Gastrocnemius medialis (tissue), 4 donors: Measurements from ENCODE around the gene NAXE. TPM values are rescaled to one million over a fixed set of nuclear protein-coding genes. Genes with fewer than 3 reads are reported as not detected.
"Not testable (repeated sequence)": the region's sequence is repeated elsewhere in the genome, so short reads cannot be mapped to it uniquely, and the experiment has no call there.

Source experiments
- ATAC-seq, 2 donors: fragments of 150-250 bp; one replicate each; pipeline ENCODE4 v1.9.1; 2016
- DNase-seq, 2 donors: peaks; one replicate each; pipeline ENCODE4 v3.0.0-alpha.2; 2019
- H3K27ac ChIP-seq, 4 donors: fragments of 200-600 bp; sonication (generic); 1 replicate in 1 of 4; 2 replicates in 3 of 4; pipeline ENCODE4 v1.5.1; 2016 to 2018; ENCODE audit warnings: mild to moderate bottlenecking in 2 of 4, moderate library complexity in 1 of 4
- H3K27me3 ChIP-seq, 3 donors: fragments of 200-600 bp; sonication (generic) in 2 of 3; 1 replicate in 1 of 3; 2 replicates in 2 of 3; pipeline versions ENCODE4 v1.5.1 to v1.6.0; 2016 to 2019; ENCODE audit warnings: mild to moderate bottlenecking in 1 of 3, moderate library complexity in 1 of 3
- H3K36me3 ChIP-seq, 2 donors: fragments of 200-600 bp; sonication (generic) in 1 of 2; one replicate each; pipeline ENCODE4 v1.5.1; 2017 to 2018
- H3K4me1 ChIP-seq, 2 donors: fragments of 200-600 bp; sonication (generic) in 1 of 2; one replicate each; pipeline ENCODE4 v1.5.1; 2016 to 2017; ENCODE audit warnings: mild to moderate bottlenecking in 2 of 2
- H3K4me3 ChIP-seq, 4 donors: fragments of 200-600 bp; sonication (generic) in 3 of 4; 1 replicate in 1 of 4; 2 replicates in 3 of 4; pipeline ENCODE4 v1.5.1; 2016 to 2019; ENCODE audit warnings: mild to moderate bottlenecking in 2 of 4
- H3K9me3 ChIP-seq, 3 donors: fragments of 200-600 bp; sonication (generic) in 2 of 3; 1 replicate in 1 of 3; 2 replicates in 2 of 3; pipeline ENCODE4 v1.5.1; 2016 to 2019
- POLR2A ChIP-seq, 2 donors: fragments of 450-650 bp; IDR thresholded peaks; one replicate each; pipeline ENCODE4 v1.6.1; 2017; ENCODE audit warnings: antibody characterized with exemption in 2 of 2, mild to moderate bottlenecking in 2 of 2, moderate library complexity in 2 of 2
- in situ Hi-C, 4 donors: fragments of 200-750 bp; cut with MboI; loops; one replicate each; pipeline versions ENCODE4 v1.15.0 to v1.8.0; 2017; ENCODE audit warnings: low sequenced_read_pairs in 4 of 4
- intact Hi-C: fragments of 100-400 bp; cut with DNase I; formaldehyde crosslinking; loops from one replicate; pipeline ENCODE4 v1.15.1; 2023; ENCODE audit warnings: low total_unique reads
- total RNA-seq, 4 donors: library from RNA; depleted of rRNA; stranded (reverse); fragments of >200 nt; gene quantifications; one replicate each; pipeline versions ENCODE4 v1.1.0 to v1.2.3, GENCODE V29; 2016
- TF ChIP-seq, protein P1 (sequence below), 5 experiments: fragments of 450-650 bp in 3 of 5; fragments of 200-600 bp in 2 of 5; sonication (generic) in 2 of 5; IDR thresholded peaks in 4 of 5; conservative IDR thresholded peaks in 1 of 5; 1 replicate in 4 of 5; 2 replicates in 1 of 5; pipeline ENCODE4 v1.5.1; 2016 to 2019; ENCODE audit warnings: antibody characterized with exemption in 5 of 5, mild to moderate bottlenecking in 3 of 5, moderate library complexity in 3 of 5

NAXE gene
- total RNA-seq, 4 donors from 2014 or later = 34.4 to 66.7 (median 46.0) TPM

GRCh38 chr1:156586892-156587477 is 4.6 kb upstream of the NAXE start:
- H3K27me3 ChIP-seq = no peaks in the 10 kb centered on the region
- TF ChIP-seq POLR2A (IDR thresholded peaks at IDR 0.05) = no peak
- TF ChIP-seq, protein P1, sequence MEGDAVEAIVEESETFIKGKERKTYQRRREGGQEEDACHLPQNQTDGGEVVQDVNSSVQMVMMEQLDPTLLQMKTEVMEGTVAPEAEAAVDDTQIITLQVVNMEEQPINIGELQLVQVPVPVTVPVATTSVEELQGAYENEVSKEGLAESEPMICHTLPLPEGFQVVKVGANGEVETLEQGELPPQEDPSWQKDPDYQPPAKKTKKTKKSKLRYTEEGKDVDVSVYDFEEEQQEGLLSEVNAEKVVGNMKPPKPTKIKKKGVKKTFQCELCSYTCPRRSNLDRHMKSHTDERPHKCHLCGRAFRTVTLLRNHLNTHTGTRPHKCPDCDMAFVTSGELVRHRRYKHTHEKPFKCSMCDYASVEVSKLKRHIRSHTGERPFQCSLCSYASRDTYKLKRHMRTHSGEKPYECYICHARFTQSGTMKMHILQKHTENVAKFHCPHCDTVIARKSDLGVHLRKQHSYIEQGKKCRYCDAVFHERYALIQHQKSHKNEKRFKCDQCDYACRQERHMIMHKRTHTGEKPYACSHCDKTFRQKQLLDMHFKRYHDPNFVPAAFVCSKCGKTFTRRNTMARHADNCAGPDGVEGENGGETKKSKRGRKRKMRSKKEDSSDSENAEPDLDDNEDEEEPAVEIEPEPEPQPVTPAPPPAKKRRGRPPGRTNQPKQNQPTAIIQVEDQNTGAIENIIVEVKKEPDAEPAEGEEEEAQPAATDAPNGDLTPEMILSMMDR (IDR thresholded peaks at IDR 0.05 in 4 of 5, conservative IDR thresholded peaks at IDR 0.05 in 1 of 5) = no peak
- H3K9me3 ChIP-seq = no peaks in the 10 kb centered on the region
- DNase-seq (no peak), ATAC-seq (no peak)
- intact Hi-C loops = no loop called here
- H3K4me3 ChIP-seq = no peak overlapping the region
- H3K4me1 ChIP-seq = peaks cover under 1 to 9% of the 10 kb centered on the region in 2 donors
- in situ Hi-C loops = no loop called here
- H3K27ac ChIP-seq = no peak overlapping the region
- H3K36me3 ChIP-seq = no peaks in the 10 kb centered on the region

- H3K4me3 ChIP-seq, H3K4me1 ChIP-seq, in situ Hi-C loops, H3K36me3 ChIP-seq, H3K9me3 ChIP-seq, intact Hi-C loops, H3K27me3 ChIP-seq, ATAC-seq, DNase-seq, H3K27ac ChIP-seq: not testable (repeated sequence)
Measured at GRCh38 chr1:156587927-156588326, 3.6 kb upstream of the NAXE start.

- intact Hi-C loops (no loop called here), in situ Hi-C loops (no loop called here)
- Histone ChIP-seq H3K27ac (no peak overlapping the region), H3K27me3 (no peaks in the 10 kb centered on the region), H3K9me3 (no peaks in the 10 kb centered on the region), H3K4me3 (no peak overlapping the region), H3K4me1 (peaks cover 5 to 6% of the 10 kb centered on the region in 2 donors), H3K36me3 (peaks cover 0 to 10% of the 10 kb centered on the region in 2 donors)
- no peak for ATAC-seq
- no peak for DNase-seq
- TF ChIP-seq, protein P1 (IDR thresholded peaks at IDR 0.05 in 4 of 5, conservative IDR thresholded peaks at IDR 0.05 in 1 of 5) = no peak
- TF ChIP-seq POLR2A (IDR thresholded peaks at IDR 0.05) = no peak
Measured at GRCh38 chr1:156589546-156589945, 2.0 kb upstream of the NAXE start.

DNA sequence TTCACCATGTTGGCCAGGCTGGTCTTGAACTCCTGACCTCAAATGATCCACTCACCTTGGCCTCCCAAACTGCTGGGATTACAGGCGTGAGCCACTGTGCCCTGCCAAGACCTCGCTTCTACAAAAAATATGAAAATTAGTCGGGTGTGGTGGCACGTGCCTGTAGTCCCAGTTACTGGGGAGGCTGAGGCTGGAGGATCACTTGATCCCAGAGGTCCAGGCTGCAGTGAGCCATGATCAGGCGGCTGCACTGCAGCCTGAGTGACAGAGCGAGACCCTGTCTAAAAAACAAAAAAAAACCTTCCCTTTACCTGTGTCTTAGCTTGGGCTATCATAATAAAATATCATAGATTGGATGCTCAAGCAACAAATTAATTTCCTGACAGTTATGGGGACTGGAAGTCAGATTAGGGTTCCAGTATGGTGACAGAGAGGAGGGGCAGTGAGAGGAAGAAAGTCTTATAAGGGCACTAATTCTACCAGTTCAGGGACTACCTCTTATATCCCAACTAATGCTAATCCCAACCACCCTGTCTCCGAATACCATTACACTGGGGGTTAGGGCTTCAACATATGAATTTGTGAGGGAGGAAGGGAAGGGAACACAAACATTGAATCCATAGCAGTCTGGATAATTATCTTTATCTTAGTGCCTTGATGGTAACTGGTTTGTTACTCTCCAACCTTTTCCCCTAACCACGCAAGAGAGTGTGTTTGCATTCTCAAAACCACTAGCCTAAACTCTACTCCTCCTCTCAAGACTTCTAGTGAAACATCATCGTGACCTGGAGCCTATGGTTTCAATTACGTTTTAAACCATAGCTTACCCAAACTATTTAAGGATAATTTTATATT is 1.0 kb upstream of the NAXE start:
- no peak for DNase-seq
- H3K27me3 ChIP-seq = no peaks in the 10 kb centered on the region
- peak overlapping the region; percentile 83 to 91 (median 86) for H3K27ac ChIP-seq
- TF ChIP-seq, protein P1 (IDR thresholded peaks at IDR 0.05 in 4 of 5, conservative IDR thresholded peaks at IDR 0.05 in 1 of 5) = no peak
- TF ChIP-seq POLR2A (IDR thresholded peaks at IDR 0.05) = no peak
- intact Hi-C loops (loop anchor here (1.0 kb wide), 1 partner anchor 11 kb away; the partner anchor contains the start of gene GPATCH4), in situ Hi-C loops (no loop called here)
- H3K36me3 ChIP-seq = peaks cover 0 to 18% of the 10 kb centered on the region in 2 donors
- no peak for ATAC-seq
- H3K4me1 ChIP-seq = peaks cover 5 to 6% of the 10 kb centered on the region in 2 donors
- H3K9me3 ChIP-seq = no peaks in the 10 kb centered on the region
- peak overlapping the region in 3 of 4 donors; percentile 70 to 97 (median 76) for H3K4me3 ChIP-seq

- ATAC-seq = no peak
- Histone ChIP-seq H3K4me3 (peak overlapping the region; percentile 70 to 97 (median 78)), H3K9me3 (no peaks in the 10 kb centered on the region), H3K4me1 (peaks cover 5 to 6% of the 10 kb centered on the region in 2 donors), H3K27me3 (no peaks in the 10 kb centered on the region), H3K27ac (peak overlapping the region; percentile 83 to 91 (median 86)), H3K36me3 (peaks cover 0 to 23% of the 10 kb centered on the region in 2 donors)
- DNase-seq = no peak
- intact Hi-C loops (loop anchor here (1.0 kb wide), 1 partner anchor 10 kb away; the partner anchor contains the start of gene GPATCH4), in situ Hi-C loops (no loop called here)
- TF ChIP-seq, protein P1 (IDR thresholded peaks at IDR 0.05 in 4 of 5, conservative IDR thresholded peaks at IDR 0.05 in 1 of 5) = no peak
- TF ChIP-seq POLR2A (IDR thresholded peaks at IDR 0.05) = no peak
Measured at GRCh38 chr1:156591181-156591431, 470 bp upstream of the NAXE start.
